Measurements from ENCODE around the gene PDP2.

Gene PDP2

GRCh38 chr16:66880288-66881013 lies at the start of gene PDP2:
TSS of gene PDP2 (plus strand) at chr16:66880515. CDS start at chr16:66884285, 3,770 bp downstream.
- Histone ChIP-seq H3K4me1 (ENCODE audit: control insufficient read depth, insufficient read depth, low read length) (no peaks in the 10 kb centered on the region), H3K27me3 (ENCODE audit: control insufficient read depth, insufficient read depth, low read length) (peaks cover 4% of the 10 kb centered on the region; the same call in 1 of the 2 replicates), H3K27ac (ENCODE audit: low read depth, low read length) (peak within 1 kb of the TSS; percentile 66), H3K9ac (ENCODE audit: low read depth, low read length) (peak within 1 kb of the TSS; percentile 44; the same call in 1 of the 2 replicates), H3K36me3 (ENCODE audit: control insufficient read depth, insufficient read depth, low read length) (peaks cover 21% of the 10 kb centered on the region), H3K9me3 (ENCODE audit: control insufficient read depth, insufficient read depth, low read length) (no peaks in the 10 kb centered on the region), H3K4me3 (ENCODE audit: low read depth, low read length) (peak within 1 kb of the TSS; percentile 80)

DNA sequence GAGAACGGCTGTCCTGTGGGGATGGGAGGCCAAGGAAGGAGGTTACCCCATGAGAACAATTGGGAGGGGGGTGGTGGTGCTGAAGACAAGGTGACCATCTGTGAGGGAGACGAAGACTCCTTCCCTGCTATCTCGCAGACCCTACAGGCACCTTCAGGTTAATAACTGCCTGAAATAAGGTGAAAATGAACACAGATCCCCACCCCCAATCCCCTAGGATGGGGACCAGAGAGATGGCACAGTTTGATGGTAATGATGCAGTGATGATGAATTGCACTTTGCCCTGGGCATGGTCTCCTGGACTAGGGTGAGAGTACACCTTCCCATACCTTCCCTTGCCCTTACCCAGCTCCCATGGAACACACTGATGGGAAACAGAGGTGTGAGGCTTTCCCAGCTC lies 48.1 kb upstream of the PDP2 start:
- Histone ChIP-seq H3K4me3 (ENCODE audit: low read depth, low read length) (no peak overlapping the region), H3K36me3 (ENCODE audit: control insufficient read depth, insufficient read depth, low read length) (peaks cover 9% of the 10 kb centered on the region), H3K9ac (ENCODE audit: low read depth, low read length) (no peak overlapping the region), H3K9me3 (ENCODE audit: control insufficient read depth, insufficient read depth, low read length) (no peaks in the 10 kb centered on the region), H3K27ac (ENCODE audit: low read depth, low read length) (no peak overlapping the region), H3K4me1 (ENCODE audit: control insufficient read depth, insufficient read depth, low read length) (peaks cover 10% of the 10 kb centered on the region; the same call in 1 of the 2 replicates), H3K27me3 (ENCODE audit: control insufficient read depth, insufficient read depth, low read length) (peaks cover 4% of the 10 kb centered on the region; the same call in 1 of the 2 replicates)

DNA sequence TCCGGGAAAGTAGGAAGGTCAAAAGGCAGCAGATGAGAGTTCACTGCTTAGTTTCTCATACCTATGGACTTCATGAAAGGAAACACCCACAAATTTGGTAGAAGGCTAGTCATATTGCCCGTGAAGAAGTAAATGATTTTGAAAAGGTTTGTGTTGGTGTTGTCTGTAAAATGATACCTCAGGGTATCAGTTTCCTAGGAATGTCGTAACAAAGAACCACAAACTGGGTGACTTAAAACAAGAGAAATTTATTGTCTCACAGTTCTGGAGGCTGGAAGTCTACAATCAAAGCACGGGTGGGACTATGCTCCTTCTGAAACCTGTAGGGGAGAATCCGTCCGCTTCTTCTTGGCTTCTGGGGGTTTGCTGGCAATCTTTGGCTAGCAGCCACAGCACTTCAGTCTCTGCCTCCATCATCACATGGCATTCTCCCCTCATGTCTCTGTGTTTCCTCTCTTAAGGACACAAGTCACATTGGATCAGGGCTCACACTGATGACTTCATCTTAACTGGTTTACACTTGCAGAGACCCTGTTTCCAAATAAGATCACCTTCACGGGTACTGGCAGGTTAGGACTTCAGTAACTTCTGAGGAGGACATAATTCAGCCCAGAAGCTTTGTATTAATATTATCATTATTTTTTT lies 47.5 kb upstream of the PDP2 start:
- H3K36me3 ChIP-seq (ENCODE audit: control insufficient read depth, insufficient read depth, low read length): peaks cover 4% of the 10 kb centered on the region
- H3K27ac ChIP-seq (ENCODE audit: low read depth, low read length): no peak overlapping the region
- H3K9ac ChIP-seq (ENCODE audit: low read depth, low read length): no peak overlapping the region
- no peaks in the 10 kb centered on the region for H3K9me3 ChIP-seq (ENCODE audit: control insufficient read depth, insufficient read depth, low read length)
- H3K27me3 ChIP-seq (ENCODE audit: control insufficient read depth, insufficient read depth, low read length): peaks cover 4% of the 10 kb centered on the region; the same call in 1 of the 2 replicates
- H3K4me3 ChIP-seq (ENCODE audit: low read depth, low read length): no peak overlapping the region
- peaks cover 10% of the 10 kb centered on the region; the same call in 1 of the 2 replicates for H3K4me1 ChIP-seq (ENCODE audit: control insufficient read depth, insufficient read depth, low read length)

GRCh38 chr16:66834746-66835145 lies 45.6 kb upstream of the PDP2 start:
- Histone ChIP-seq H3K9me3 (ENCODE audit: control insufficient read depth, insufficient read depth, low read length) (no peaks in the 10 kb centered on the region), H3K27ac (ENCODE audit: low read depth, low read length) (no peak overlapping the region), H3K4me3 (ENCODE audit: low read depth, low read length) (no peak overlapping the region), H3K9ac (ENCODE audit: low read depth, low read length) (no peak overlapping the region), H3K36me3 (ENCODE audit: control insufficient read depth, insufficient read depth, low read length) (no peaks in the 10 kb centered on the region), H3K4me1 (ENCODE audit: control insufficient read depth, insufficient read depth, low read length) (0 out of 2 replicates have a peak, but pooled peaks cover 4% of the 10 kb centered on the region), H3K27me3 (ENCODE audit: control insufficient read depth, insufficient read depth, low read length) (peaks cover 4% of the 10 kb centered on the region; the same call in 1 of the 2 replicates)

GRCh38 chr16:66840883-66841282 lies 39.4 kb upstream of the PDP2 start:
- Histone ChIP-seq H3K36me3 (ENCODE audit: control insufficient read depth, insufficient read depth, low read length) (no peaks in the 10 kb centered on the region), H3K9me3 (ENCODE audit: control insufficient read depth, insufficient read depth, low read length) (no peaks in the 10 kb centered on the region), H3K27me3 (ENCODE audit: control insufficient read depth, insufficient read depth, low read length) (peaks cover 43% of the 10 kb centered on the region), H3K9ac (ENCODE audit: low read depth, low read length) (no peak overlapping the region), H3K4me3 (ENCODE audit: low read depth, low read length) (no peak overlapping the region), H3K27ac (ENCODE audit: low read depth, low read length) (no peak overlapping the region), H3K4me1 (ENCODE audit: control insufficient read depth, insufficient read depth, low read length) (no peaks in the 10 kb centered on the region)

GRCh38 chr16:66841366-66841765 lies 38.9 kb upstream of the PDP2 start:
- peaks cover 48% of the 10 kb centered on the region for H3K27me3 ChIP-seq (ENCODE audit: control insufficient read depth, insufficient read depth, low read length)

DNA sequence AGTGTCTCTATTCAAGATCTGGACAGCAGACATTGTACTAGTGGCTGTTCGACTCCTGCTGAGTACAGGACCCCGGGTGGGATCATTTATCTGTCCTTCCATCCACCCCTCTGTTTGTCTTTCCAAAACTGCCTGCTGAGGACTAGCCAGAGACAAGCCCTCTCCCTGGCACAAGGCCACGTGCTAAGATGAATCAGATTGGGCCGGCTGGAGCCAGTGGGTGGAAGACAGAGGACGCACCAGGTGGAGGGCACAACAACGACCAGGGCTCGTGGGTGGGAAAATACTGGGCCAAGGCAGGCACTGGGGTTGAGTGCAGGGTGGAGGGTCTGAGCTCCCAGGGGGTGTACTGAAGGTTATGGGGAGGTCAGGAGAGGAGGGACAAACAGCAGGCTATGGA lies 37.5 kb upstream of the PDP2 start:
- Histone ChIP-seq H3K4me3 (ENCODE audit: low read depth, low read length) (no peak overlapping the region), H3K36me3 (ENCODE audit: control insufficient read depth, insufficient read depth, low read length) (no peaks in the 10 kb centered on the region), H3K4me1 (ENCODE audit: control insufficient read depth, insufficient read depth, low read length) (no peaks in the 10 kb centered on the region), H3K9me3 (ENCODE audit: control insufficient read depth, insufficient read depth, low read length) (no peaks in the 10 kb centered on the region), H3K27me3 (ENCODE audit: control insufficient read depth, insufficient read depth, low read length) (peaks cover 60% of the 10 kb centered on the region), H3K27ac (ENCODE audit: low read depth, low read length) (no peak overlapping the region), H3K9ac (ENCODE audit: low read depth, low read length) (no peak overlapping the region)

More at GRCh38 chr16:66841366-66841765, 38.9 kb upstream of the PDP2 start:
- Histone ChIP-seq H3K27ac (ENCODE audit: low read depth, low read length) (no peak overlapping the region), H3K4me1 (ENCODE audit: control insufficient read depth, insufficient read depth, low read length) (no peaks in the 10 kb centered on the region), H3K9ac (ENCODE audit: low read depth, low read length) (no peak overlapping the region), H3K36me3 (ENCODE audit: control insufficient read depth, insufficient read depth, low read length) (no peaks in the 10 kb centered on the region), H3K9me3 (ENCODE audit: control insufficient read depth, insufficient read depth, low read length) (no peaks in the 10 kb centered on the region), H3K4me3 (ENCODE audit: low read depth, low read length) (no peak overlapping the region)

DNA sequence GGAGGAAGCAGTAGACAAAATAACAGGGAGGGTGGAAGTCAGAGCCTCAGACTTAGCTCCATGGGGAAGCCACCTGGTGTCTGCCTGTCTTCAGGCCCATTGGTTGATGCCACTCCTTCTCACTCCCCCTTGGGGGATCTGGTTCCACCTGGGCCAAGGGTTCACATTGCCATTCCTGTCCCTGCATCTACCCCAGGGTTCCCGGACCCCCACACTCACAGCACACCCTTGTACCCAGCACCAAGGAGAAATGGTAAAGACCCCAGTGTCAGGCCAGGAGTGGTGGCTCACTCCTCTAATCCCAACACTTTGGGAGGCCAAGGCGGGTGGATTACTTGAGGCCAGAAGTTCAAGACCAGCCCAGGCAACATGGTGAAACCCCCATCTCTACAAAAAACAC lies 37.1 kb upstream of the PDP2 start:
- no peaks in the 10 kb centered on the region for H3K9me3 ChIP-seq (ENCODE audit: control insufficient read depth, insufficient read depth, low read length)

GRCh38 chr16:66844009-66844341 lies 36.3 kb upstream of the PDP2 start:
- Histone ChIP-seq H3K36me3 (ENCODE audit: control insufficient read depth, insufficient read depth, low read length) (no peaks in the 10 kb centered on the region), H3K27me3 (ENCODE audit: control insufficient read depth, insufficient read depth, low read length) (peaks cover 60% of the 10 kb centered on the region), H3K4me1 (ENCODE audit: control insufficient read depth, insufficient read depth, low read length) (no peaks in the 10 kb centered on the region), H3K9ac (ENCODE audit: low read depth, low read length) (no peak overlapping the region), H3K4me3 (ENCODE audit: low read depth, low read length) (peak overlapping the region; percentile 77), H3K9me3 (ENCODE audit: control insufficient read depth, insufficient read depth, low read length) (no peaks in the 10 kb centered on the region), H3K27ac (ENCODE audit: low read depth, low read length) (no peak overlapping the region)

More for the DNA sequence above, 37.1 kb upstream of the PDP2 start:
- Histone ChIP-seq H3K4me3 (ENCODE audit: low read depth, low read length) (no peak overlapping the region), H3K4me1 (ENCODE audit: control insufficient read depth, insufficient read depth, low read length) (no peaks in the 10 kb centered on the region), H3K27me3 (ENCODE audit: control insufficient read depth, insufficient read depth, low read length) (peaks cover 60% of the 10 kb centered on the region), H3K9ac (ENCODE audit: low read depth, low read length) (no peak overlapping the region), H3K27ac (ENCODE audit: low read depth, low read length) (no peak overlapping the region), H3K36me3 (ENCODE audit: control insufficient read depth, insufficient read depth, low read length) (no peaks in the 10 kb centered on the region)

DNA sequence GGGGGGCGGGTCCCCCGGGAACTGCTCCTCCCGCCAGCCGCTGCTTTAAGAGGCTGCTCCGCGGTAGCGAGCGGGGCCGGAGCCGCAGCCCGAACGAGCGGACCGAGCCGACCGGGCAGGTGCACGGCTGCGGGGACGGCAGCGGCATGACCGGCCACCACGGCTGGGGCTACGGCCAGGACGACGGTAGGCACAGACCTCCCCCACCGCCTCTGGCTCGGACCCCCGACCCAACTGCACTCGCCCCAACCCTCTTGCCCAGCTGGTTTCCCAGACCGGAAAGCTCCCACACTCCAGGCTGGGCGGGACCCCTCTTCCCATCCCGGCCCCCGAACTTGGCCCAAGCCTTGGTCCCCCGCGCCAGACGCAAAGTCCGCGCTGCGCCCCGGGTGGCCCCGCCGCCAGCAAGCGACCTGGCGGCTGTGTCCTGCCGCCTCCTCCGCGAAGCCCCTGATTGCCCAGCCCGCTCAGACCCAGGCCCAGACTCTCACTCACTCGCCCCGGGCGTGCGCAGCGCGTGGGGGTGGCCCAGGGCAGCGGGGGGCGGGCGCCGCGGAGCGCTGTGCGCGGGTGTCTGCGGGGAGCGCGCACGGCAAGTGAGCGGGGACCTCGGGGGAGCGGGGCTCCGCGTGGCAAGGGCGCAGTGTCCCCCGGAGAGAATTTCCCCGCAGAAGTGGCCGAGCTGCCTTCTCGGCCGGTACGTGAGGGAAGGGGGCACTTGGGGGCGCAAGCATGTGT lies 35.8 kb upstream of the PDP2 start, which contains the start of gene CA7:
Gene CA7, plus strand, starts transcription at position 73 of the 738 bp plus-strand sequence. Its CDS starts 74 bp downstream, at position 147.
- Histone ChIP-seq H3K9ac (ENCODE audit: low read depth, low read length) (no peak within 1 kb of the TSS), H3K9me3 (ENCODE audit: control insufficient read depth, insufficient read depth, low read length) (no peaks in the 10 kb centered on the region), H3K4me3 (ENCODE audit: low read depth, low read length) (peak within 1 kb of the TSS; percentile 77), H3K36me3 (ENCODE audit: control insufficient read depth, insufficient read depth, low read length) (no peaks in the 10 kb centered on the region), H3K27me3 (ENCODE audit: control insufficient read depth, insufficient read depth, low read length) (peaks cover 60% of the 10 kb centered on the region), H3K27ac (ENCODE audit: low read depth, low read length) (no peak within 1 kb of the TSS), H3K4me1 (ENCODE audit: control insufficient read depth, insufficient read depth, low read length) (no peaks in the 10 kb centered on the region)

GRCh38 chr16:66845080-66845410 lies 35.3 kb upstream of the PDP2 start:
- H3K9ac ChIP-seq (ENCODE audit: low read depth, low read length): no peak overlapping the region
- H3K27me3 ChIP-seq (ENCODE audit: control insufficient read depth, insufficient read depth, low read length): peaks cover 60% of the 10 kb centered on the region
- H3K9me3 ChIP-seq (ENCODE audit: control insufficient read depth, insufficient read depth, low read length): no peaks in the 10 kb centered on the region
- H3K4me1 ChIP-seq (ENCODE audit: control insufficient read depth, insufficient read depth, low read length): no peaks in the 10 kb centered on the region
- no peak overlapping the region for H3K27ac ChIP-seq (ENCODE audit: low read depth, low read length)
- H3K36me3 ChIP-seq (ENCODE audit: control insufficient read depth, insufficient read depth, low read length): no peaks in the 10 kb centered on the region
- H3K4me3 ChIP-seq (ENCODE audit: low read depth, low read length): peak overlapping the region; percentile 77

Data from HUES48 (cell line).